Lower leg skin (tissue), 4 donors: ENCODE data around the gene NELFCD. TPM values are rescaled to one million over a fixed set of nuclear protein-coding genes. Genes with fewer than 3 reads are reported as not detected.
"Not testable (repeated sequence)": the region's sequence is repeated elsewhere in the genome, so short reads cannot be mapped to it uniquely, and the experiment has no call there.

ENCODE experiments used
- DNase-seq, 2 donors: peaks; one replicate each; pipeline ENCODE4 v3.0.0-alpha.2; 2019; ENCODE audit warnings: low spot score in 2 of 2
- H3K4me3 ChIP-seq: fragments of 200-600 bp; sonication (generic); 2 replicates; pipeline ENCODE4 v1.5.1; 2017; ENCODE audit warnings: mild to moderate bottlenecking, low read depth; ENCODE audit not compliant: poor library complexity, severe bottlenecking
- POLR2A ChIP-seq, 2 donors: fragments of 450-650 bp; IDR thresholded peaks; one replicate each; pipeline ENCODE4 v1.6.1; 2016 to 2017; ENCODE audit warnings: antibody characterized with exemption in 2 of 2, mild to moderate bottlenecking in 1 of 2, moderate library complexity in 1 of 2
- WGBS, 2 donors: methylation state at CpG; one replicate each; pipeline ENCODE4 v1.1.5; 2018; 5-methylcytosine and 5-hydroxymethylcytosine counted together
- intact Hi-C: fragments of 100-400 bp; cut with DNase I; formaldehyde crosslinking; loops from one replicate; pipeline ENCODE4 v1.15.0; 2023; ENCODE audit warnings: low total_unique reads
- total RNA-seq, 4 donors: library from RNA; depleted of rRNA; stranded (reverse); fragments of >200 nt; gene quantifications; one replicate each; pipeline ENCODE4 v1.1.0, GENCODE V29; 2016
- TF ChIP-seq, protein P1 (sequence below), 3 donors: fragments of 450-650 bp; IDR thresholded peaks; one replicate each; pipeline ENCODE4 v1.5.1; 2016; ENCODE audit warnings: antibody characterized with exemption in 3 of 3, mild to moderate bottlenecking in 3 of 3, moderate library complexity in 2 of 3

The NELFCD gene
- total RNA-seq, 4 donors from 2014 or later, result 36.9 to 53.8 (median 44.6) TPM

DNA sequence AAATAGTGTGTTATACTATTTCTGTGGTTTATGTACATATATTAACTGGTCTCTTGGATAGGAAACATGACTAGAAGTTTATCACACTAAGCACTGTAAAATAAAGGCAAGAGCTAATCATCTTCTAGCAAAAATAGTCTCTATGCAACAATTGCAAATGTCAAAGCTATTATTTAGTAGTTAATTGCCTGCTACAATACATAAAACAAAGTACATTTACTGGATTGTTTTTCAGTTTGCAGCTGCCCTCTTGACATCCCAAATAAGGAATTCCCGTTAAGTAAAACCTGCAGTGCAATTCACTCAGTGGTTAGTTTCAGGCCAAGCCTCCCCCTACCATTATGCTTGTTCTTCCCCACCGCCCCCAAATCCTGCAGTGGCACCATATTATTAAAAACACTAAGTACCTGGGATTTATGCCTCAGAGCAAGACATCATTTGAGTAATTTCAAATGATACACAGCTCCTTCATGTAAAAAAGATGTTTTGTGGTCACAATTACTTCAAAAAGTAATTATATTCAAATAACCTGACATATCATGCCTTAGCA lies 52.6 kb downstream of the NELFCD start:
- 90 to 91% methylated on average over 2 of the region's 2 CpGs for WGBS, 2 donors
- no peak for TF ChIP-seq POLR2A (IDR thresholded peaks at IDR 0.05)
- TF ChIP-seq, protein P1, sequence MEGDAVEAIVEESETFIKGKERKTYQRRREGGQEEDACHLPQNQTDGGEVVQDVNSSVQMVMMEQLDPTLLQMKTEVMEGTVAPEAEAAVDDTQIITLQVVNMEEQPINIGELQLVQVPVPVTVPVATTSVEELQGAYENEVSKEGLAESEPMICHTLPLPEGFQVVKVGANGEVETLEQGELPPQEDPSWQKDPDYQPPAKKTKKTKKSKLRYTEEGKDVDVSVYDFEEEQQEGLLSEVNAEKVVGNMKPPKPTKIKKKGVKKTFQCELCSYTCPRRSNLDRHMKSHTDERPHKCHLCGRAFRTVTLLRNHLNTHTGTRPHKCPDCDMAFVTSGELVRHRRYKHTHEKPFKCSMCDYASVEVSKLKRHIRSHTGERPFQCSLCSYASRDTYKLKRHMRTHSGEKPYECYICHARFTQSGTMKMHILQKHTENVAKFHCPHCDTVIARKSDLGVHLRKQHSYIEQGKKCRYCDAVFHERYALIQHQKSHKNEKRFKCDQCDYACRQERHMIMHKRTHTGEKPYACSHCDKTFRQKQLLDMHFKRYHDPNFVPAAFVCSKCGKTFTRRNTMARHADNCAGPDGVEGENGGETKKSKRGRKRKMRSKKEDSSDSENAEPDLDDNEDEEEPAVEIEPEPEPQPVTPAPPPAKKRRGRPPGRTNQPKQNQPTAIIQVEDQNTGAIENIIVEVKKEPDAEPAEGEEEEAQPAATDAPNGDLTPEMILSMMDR (IDR thresholded peaks at IDR 0.05), result no peak
- intact Hi-C loops, result no loop called here
- H3K4me3 ChIP-seq, result no peak overlapping the region
- no peak for DNase-seq

DNA sequence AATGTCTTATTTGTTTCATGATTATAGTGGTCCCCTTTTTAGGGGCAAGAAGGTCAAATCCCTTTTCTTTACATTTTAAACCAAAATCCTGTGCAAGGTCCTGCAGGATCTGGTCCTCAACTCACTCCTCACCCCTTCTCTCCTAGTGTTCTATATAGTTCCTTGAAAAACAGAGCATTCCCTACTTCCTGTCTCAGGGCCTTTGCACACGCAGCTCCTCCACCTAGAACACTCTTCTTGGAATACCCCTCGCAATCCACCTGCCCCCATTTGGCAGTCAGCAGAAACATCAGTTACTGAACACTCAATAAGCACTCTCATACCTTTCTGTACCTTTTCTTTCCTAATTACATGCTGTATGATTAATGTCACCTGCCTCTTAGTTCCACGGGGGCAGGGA lies 54.3 kb downstream of the NELFCD start:
- intact Hi-C loops, result no loop called here
- 96 to 98% methylated on average over 3 of the region's 3 CpGs for WGBS, 2 donors
- H3K4me3 ChIP-seq, result no peak overlapping the region
- no peak for DNase-seq
- TF ChIP-seq, protein P1 (IDR thresholded peaks at IDR 0.05), result no peak
- TF ChIP-seq POLR2A (IDR thresholded peaks at IDR 0.05), result no peak

DNA sequence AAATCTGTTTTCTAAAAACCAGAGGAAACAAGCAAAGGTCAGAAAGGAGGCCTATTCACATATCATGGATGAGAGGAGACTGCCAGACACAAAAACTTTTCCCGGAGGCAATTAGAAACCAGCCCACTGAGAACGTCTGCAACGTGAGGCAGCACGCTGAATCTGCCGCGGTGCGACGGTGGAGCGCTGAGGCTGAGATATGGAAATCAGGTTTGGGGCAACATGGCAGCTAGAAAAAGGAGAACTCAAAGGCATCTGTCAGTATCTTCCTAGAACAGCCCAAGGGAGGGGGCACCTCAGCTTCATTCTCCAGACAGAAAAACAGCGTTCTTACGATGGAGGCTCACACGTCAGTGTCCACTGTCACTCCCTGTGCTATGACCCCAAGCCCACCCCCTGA lies 56.3 kb downstream of the NELFCD start:
- intact Hi-C loops, result no loop called here
- no peak for TF ChIP-seq POLR2A (IDR thresholded peaks at IDR 0.05)
- TF ChIP-seq, protein P1 (IDR thresholded peaks at IDR 0.05), result no peak
- no peak for DNase-seq
- no peak overlapping the region for H3K4me3 ChIP-seq
- WGBS, 2 donors, result 91% methylated on average over 12 of the region's 12 CpGs

DNA sequence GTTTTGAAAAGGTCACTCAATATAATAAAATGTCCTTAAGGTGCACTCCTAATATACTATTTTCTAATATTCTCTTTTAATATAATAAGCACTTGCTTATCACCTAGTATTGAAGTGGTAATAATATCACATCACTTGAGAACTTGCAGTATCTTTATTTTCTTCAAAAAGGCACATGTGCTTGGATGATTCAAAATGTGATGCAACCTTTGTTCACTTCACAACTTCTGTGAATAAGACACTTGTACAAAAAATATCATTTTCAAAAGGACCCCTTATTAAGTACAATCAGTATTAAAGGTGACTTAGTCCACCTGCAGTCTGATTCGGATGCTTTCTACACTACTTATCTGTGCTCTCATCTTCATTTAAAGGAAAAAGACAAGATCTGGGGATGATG lies 58.2 kb downstream of the NELFCD start:
- WGBS, 2 donors, result 58 to 66% methylated on average over 1 of the region's 1 CpG

DNA sequence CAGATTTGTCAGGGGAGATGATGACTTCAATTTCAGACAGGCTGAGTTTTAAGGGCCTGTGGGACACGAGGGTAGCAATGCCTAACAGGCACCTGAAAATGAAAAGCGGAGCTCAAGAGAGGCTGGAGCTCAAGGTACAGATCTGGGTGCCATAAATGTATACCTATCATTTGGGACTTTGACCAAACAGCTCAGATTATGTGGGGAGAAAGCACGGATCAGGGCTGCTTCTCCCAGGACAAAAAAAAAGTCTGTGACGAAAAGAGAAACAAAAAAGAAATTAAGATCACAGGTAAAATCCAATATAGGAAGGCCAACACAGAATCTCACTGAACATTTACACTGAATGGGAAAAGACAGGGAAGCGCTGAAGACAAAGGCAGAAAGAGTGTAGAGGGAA lies 59.6 kb downstream of the NELFCD start:
- DNase-seq, result no peak
- no peak for TF ChIP-seq POLR2A (IDR thresholded peaks at IDR 0.05)
- TF ChIP-seq, protein P1 (IDR thresholded peaks at IDR 0.05), result no peak
- WGBS, 2 donors, result 86 to 87% methylated on average over 5 of the region's 5 CpGs
- no peak overlapping the region for H3K4me3 ChIP-seq
- intact Hi-C loops, result no loop called here

More for the DNA sequence above, 58.2 kb downstream of the NELFCD start:
- no peak overlapping the region for H3K4me3 ChIP-seq
- DNase-seq, result no peak
- intact Hi-C loops, result no loop called here
- no peak for TF ChIP-seq POLR2A (IDR thresholded peaks at IDR 0.05)
- TF ChIP-seq, protein P1 (IDR thresholded peaks at IDR 0.05), result no peak

DNA sequence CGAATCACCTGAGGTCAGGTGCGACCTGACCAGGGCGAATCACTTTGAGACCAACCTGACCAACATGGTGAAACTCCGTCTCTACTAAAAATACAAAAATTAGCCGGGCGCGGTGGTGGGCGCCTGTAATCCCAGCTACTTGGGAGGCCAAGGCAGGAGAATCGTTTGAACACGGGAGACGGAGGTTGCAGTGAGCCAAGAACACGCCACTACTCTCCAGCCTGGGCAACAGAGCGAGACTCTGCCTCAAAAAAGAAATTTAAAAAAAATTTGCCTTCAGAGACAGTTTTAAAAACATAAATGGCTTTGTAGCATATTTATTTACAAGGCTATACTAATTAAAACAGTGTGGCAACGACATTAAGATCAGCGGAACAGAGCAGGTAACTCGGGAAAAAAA lies 60.4 kb downstream of the NELFCD start:
- DNase-seq, intact Hi-C loops, H3K4me3 ChIP-seq: not testable (repeated sequence)
- 88% methylated on average over 16 of the region's 16 CpGs for WGBS, 2 donors
